ENCODE measurements around the gene GSTA3.
"Not testable (repeated sequence)": the region's sequence is repeated elsewhere in the genome, so short reads cannot be mapped to it uniquely, and the experiment has no call there.

Gene GSTA3

DNA sequence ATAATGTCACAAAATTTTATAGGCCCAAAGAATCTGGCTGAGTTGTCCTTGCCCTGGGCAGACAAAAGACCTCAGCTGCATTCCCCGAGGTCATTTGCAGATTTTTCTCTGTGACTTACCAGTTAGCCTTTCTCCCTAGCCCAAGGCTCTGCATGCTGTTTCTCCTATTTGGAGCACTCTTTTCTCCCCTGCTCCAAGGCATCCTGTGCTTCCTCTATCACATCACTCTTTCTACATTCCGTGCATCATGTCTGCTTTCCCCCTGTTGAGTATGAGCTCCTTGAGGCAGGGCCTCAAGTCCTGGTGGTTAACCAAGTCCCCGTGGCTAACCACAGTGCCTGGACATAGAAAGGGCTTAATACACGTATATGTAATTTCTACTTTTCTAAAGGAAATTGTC is 593 bp upstream of the GSTA3 start:
- no peak for DNase-seq

DNA sequence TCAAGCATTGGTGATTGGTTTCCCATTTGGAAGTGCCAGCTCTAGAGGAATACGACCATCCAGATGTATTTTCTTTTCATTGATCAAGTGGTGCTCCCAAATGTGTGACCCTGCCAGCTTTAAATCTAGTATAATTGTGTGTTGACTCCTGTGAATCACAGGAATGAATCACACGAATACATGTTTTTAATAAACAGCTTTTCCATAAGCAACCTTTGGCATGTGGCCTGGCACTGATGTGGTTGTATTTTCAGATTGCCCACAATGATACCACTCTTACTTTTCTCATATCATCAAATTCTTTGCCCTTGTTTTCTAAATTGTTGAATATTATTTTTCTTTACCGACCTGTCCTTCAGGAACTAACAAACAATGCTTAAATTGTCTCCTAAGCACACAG is 367 bp downstream of the GSTA3 start:
- DNase-seq, result no peak

DNA sequence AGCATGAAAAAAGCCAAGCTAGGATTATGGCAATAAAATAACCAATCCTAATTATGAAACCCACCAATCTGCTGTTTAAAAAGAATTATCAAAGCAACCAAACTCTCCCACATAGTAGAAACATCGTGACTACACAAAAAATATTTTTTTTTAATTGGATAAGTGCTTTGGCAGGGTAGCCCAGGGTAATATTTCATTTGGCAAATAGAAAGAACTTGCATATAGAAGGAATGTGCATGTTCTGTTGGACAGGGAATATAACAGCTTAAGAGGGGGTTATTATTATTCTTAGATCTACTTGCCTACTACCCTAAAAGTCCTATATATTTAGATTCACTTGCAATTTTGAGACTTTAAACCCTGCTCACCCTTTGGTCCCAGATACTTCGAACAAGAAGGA is 972 bp downstream of the GSTA3 start:
- DNase-seq, result no peak

- DNase-seq, result no peak
Observed at GRCh38 chr6:52904562-52905279, 4.8 kb downstream of the GSTA3 start.

- no peak for DNase-seq
Observed at GRCh38 chr6:52900536-52900935, 9.0 kb downstream of the GSTA3 start.

- peak; percentile 84 for DNase-seq
Observed at GRCh38 chr6:52895790-52896189, 13.7 kb downstream of the GSTA3 start.

GRCh38 chr6:52894285-52894684 is 15.2 kb downstream of the GSTA3 start:
- DNase-seq, result no peak

DNA sequence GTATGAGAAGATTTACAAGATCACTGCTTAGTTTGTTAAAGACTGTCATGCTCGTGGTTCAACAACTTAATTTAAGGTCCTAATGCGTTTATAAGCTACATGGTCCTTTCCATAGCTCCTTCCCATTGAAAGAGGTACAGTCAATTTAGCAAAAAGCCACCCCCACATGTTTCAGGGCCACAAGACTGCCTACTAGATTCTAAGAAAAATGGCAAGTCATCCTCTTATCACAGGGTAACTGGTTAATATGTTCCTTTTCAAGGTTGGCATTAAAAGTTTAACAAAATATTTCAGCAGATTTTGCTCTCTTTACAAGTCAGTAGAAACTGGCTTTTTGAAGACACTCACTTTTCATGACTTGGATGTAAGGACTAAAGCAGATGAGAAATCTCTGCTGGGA is 15.7 kb downstream of the GSTA3 start:
- DNase-seq, result no peak

GRCh38 chr6:52893221-52893620 is 16.3 kb downstream of the GSTA3 start:
- DNase-seq, result no peak

GRCh38 chr6:52890018-52890417 is 19.5 kb downstream of the GSTA3 start:
- DNase-seq, result no peak

DNA sequence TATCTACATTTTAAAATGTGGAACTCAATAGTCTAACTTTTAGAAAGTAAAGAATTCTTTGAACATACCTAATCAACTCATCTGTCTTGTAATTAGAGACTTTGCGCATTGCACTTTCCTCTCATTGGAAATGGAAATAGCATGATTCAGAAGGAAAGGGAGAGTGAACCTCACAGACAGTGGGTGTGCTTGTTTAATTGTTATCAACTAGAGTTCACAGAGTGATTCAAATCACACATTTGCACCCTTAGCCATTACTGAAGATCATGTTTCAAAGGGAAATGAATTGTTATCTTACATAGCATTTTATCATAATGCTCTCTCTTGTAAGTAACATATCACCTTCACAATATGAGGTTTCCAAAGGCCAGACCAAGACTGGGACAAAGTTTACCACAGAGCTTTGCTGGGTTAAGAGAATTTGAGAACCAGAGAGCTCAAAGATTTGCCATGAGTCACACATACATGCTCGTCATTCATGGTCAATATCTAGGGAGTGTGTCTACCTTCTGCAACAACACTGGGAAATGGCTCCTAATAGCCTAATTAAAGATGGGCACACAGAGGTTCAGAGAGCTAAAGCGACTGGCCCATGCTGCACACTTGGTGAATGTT is 21.5 kb downstream of the GSTA3 start:
- no peak for DNase-seq

- peak; percentile 97 for DNase-seq
Observed at GRCh38 chr6:52881996-52882841, 27.3 kb downstream of the GSTA3 start.

DNA sequence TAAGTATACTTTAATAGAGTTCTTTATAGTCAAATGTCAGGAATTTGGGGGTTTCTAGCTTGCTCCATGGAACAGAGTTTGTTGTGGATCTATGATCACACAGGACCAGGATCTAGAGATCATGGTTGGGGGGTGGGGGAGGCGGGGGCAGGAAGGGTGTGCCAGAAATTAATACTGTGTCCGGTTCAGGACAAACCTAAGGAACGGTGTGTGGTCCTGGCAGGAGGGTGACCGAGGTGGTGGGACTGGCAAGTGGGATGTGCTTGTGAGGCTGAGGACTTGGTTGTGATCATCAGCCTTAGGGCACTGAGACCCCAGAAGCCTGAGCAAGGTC is 27.9 kb downstream of the GSTA3 start:
- DNase-seq, result no peak

DNA sequence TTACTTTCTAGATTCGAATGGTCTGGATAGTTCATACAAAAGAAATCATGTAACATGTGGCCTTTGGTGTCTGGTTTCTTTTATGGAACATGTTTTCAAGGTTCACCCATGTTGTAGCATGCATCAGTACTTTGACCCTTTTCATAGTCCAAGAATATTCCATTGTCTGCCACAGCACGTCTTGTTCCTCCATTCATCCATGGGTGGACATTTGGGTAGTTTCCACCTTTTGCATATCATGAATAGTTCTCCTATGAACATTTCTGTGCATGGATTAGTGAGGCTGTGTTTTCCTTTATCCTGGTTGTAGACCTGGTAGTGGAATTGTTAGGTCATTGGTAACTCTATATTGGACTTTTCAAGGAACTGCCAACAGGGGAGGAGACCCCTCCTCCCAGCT is 31.7 kb downstream of the GSTA3 start:
- DNase-seq, result no peak

- no peak for DNase-seq
Observed at GRCh38 chr6:52877168-52877567, 32.3 kb downstream of the GSTA3 start.

GRCh38 chr6:52876056-52876787 is 33.3 kb downstream of the GSTA3 start:
- DNase-seq, result peak; percentile 82

DNA sequence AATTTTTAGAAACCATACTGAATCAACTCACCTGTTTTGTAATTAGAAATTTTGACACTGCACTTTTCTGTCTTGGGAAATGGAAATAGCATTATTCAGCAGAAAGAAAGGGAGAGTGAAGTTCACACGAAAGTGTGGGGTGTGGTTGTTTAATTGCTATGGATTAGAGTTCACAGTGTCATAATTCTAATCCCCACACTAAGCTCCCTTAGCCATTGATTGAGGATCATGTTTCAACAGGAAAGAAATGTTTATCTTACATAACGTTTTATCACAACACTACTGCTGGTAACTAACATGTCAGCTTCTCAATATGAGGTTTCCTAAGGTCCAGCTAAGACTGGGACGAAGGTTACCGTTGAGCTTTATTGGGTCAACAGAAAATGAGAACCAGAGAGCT is 37.5 kb downstream of the GSTA3 start:
- DNase-seq, result peak; percentile 37

- no peak for DNase-seq
Observed at GRCh38 chr6:52871621-52872020, 37.9 kb downstream of the GSTA3 start.

DNA sequence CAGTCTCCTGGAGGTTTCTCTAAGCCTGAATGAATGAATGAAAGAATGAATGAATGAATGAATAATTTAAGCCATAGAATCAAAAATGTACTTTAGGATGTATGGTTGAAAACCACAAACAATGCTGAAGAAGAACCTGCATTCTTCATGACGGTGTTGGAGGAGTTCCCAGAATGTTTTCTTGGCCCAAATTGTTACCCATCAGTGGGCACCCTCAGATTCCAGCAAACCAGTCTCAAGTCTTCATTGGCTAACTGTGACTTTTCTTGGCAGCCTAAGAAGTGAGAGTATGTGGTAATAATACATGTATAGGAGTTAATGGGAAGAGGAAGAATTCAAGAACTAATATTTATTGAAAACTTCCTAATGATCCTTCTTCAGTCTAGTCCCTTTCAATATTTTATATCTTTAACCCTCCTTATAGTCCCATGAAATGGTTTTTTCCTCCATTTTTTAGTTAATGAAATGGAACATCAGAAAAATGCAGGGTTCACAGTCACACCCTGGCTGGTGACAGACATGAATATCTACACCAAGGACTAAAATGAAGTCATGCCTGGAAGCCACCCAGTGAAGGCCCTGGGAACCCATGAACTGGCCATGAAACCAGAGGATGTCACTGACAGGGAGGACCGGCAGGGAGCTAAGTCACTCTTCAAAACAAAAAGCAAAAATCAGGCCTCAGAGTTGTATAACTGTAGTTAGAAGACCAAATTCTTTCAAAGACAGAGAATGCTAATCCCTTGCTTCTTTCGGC is 39.0 kb downstream of the GSTA3 start:
- not testable (repeated sequence) for DNase-seq

- not testable (repeated sequence) for DNase-seq
Observed at GRCh38 chr6:52868899-52869298, 40.6 kb downstream of the GSTA3 start.

GRCh38 chr6:52868240-52868639 is 41.3 kb downstream of the GSTA3 start:
- DNase-seq, result no peak

- DNase-seq, result not testable (repeated sequence)
Observed at GRCh38 chr6:52861151-52861550, 48.3 kb downstream of the GSTA3 start.

DNA sequence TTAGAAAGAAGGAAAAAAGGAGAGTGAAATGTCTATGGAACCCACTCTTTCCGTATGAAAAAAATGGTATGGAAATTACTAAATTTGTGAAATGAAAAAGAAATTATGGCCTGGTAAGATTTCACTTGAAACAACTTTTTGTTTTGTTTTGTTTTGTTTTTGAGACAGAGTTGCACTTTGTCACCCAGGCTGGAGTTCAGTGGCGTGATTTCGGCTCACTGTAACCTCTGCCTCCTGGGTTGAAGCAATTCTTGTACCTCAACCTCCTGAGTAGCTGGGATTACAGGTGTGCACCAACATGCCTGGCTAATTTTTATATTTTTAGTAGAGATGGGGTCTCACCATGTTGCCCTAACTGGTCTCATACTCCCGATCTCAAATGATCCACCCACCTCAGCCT is 51.1 kb downstream of the GSTA3 start:
- no peak for DNase-seq
